Sigmoid colon (tissue), 4 donors: Measurements from ENCODE around the gene ATF5.

Source experiments
- EP300 ChIP-seq, 4 donors: sonication (generic); formaldehyde crosslinking; IDR thresholded peaks; one replicate each; pipeline ENCODE4 v1.6.1; 2017; ENCODE audit warnings: antibody characterized with exemption in 4 of 4
- POLR2A ChIP-seq, 2 donors: fragments of 450-650 bp; IDR thresholded peaks; one replicate each; pipeline ENCODE4 v1.6.1; 2016; ENCODE audit warnings: antibody characterized with exemption in 2 of 2, mild to moderate bottlenecking in 2 of 2, moderate library complexity in 2 of 2
- TF ChIP-seq, protein P1 (sequence below), 4 experiments: fragments of 450-650 bp in 3 of 4; fragments of 200-600 bp in 1 of 4; IDR thresholded peaks; one replicate each; pipeline ENCODE4 v1.5.1; 2016 to 2019; ENCODE audit warnings: antibody characterized with exemption in 4 of 4, mild to moderate bottlenecking in 3 of 4, moderate library complexity in 2 of 4

- TF ChIP-seq, protein P1, sequence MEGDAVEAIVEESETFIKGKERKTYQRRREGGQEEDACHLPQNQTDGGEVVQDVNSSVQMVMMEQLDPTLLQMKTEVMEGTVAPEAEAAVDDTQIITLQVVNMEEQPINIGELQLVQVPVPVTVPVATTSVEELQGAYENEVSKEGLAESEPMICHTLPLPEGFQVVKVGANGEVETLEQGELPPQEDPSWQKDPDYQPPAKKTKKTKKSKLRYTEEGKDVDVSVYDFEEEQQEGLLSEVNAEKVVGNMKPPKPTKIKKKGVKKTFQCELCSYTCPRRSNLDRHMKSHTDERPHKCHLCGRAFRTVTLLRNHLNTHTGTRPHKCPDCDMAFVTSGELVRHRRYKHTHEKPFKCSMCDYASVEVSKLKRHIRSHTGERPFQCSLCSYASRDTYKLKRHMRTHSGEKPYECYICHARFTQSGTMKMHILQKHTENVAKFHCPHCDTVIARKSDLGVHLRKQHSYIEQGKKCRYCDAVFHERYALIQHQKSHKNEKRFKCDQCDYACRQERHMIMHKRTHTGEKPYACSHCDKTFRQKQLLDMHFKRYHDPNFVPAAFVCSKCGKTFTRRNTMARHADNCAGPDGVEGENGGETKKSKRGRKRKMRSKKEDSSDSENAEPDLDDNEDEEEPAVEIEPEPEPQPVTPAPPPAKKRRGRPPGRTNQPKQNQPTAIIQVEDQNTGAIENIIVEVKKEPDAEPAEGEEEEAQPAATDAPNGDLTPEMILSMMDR (IDR thresholded peaks at IDR 0.05), result no peak
- no peak for TF ChIP-seq POLR2A (IDR thresholded peaks at IDR 0.05)
- no peak for TF ChIP-seq EP300 (IDR thresholded peaks at IDR 0.05)
Observed at GRCh38 chr19:49912965-49913685, 15.9 kb upstream of the ATF5 start.
